Cardiac fibroblast (primary cell): ENCODE measurements around the gene ASH1L.
"Not testable (repeated sequence)": the region's sequence is repeated elsewhere in the genome, so short reads cannot be mapped to it uniquely, and the experiment has no call there.

Experiments used
- DNase-seq, 2 donors: peaks; one replicate each; pipeline versions ENCODE4 v3.0.0 to v3.0.0-alpha.2; 2010; ENCODE audit warnings: low read depth in 2 of 2
- H3K4me3 ChIP-seq, 2 donors: replicated peaks in 1 of 2; 1 replicate in 1 of 2; 2 replicates in 1 of 2; pipeline ENCODE4 v1.5.1; 2011; ENCODE audit warnings: low read depth in 2 of 2, low read length in 2 of 2, mild to moderate bottlenecking in 2 of 2, moderate library complexity in 1 of 2
- CTCF ChIP-seq: IDR thresholded peaks from one replicate; pipeline ENCODE4 v1.5.1; 2011; ENCODE audit warnings: low read depth, mild to moderate bottlenecking, low read length, inconsistent platforms

ASH1L gene

GRCh38 chr1:155334962-155335361 is 227.6 kb downstream of the ASH1L start:
- no peak for TF ChIP-seq CTCF
- no peak overlapping the region for H3K4me3 ChIP-seq
- no peak for DNase-seq

- DNase-seq = no peak
- TF ChIP-seq CTCF = no peak
- H3K4me3 ChIP-seq = no peak overlapping the region
Observed at GRCh38 chr1:155329980-155330598, 232.5 kb downstream of the ASH1L start.

GRCh38 chr1:155328856-155329255 is 233.7 kb downstream of the ASH1L start:
- H3K4me3 ChIP-seq, DNase-seq: not testable (repeated sequence)

GRCh38 chr1:155327981-155328380 is 234.6 kb downstream of the ASH1L start:
- no peak overlapping the region for H3K4me3 ChIP-seq
- TF ChIP-seq CTCF = no peak

GRCh38 chr1:155326631-155327037 is 236.0 kb downstream of the ASH1L start:
- H3K4me3 ChIP-seq = no peak overlapping the region
- no peak for DNase-seq
- no peak for TF ChIP-seq CTCF

More at GRCh38 chr1:155327981-155328380, 234.6 kb downstream of the ASH1L start:
- DNase-seq = no peak

GRCh38 chr1:155326020-155326526 is 236.5 kb downstream of the ASH1L start:
- H3K4me3 ChIP-seq = no peak overlapping the region
- DNase-seq = no peak
- TF ChIP-seq CTCF = no peak

- DNase-seq = no peak
- H3K4me3 ChIP-seq = peak overlapping the region; percentile 71 to 90
- TF ChIP-seq CTCF = no peak
Observed at GRCh38 chr1:155325603-155325893, 237.1 kb downstream of the ASH1L start.
